DND-41 (cell line): ENCODE data around the gene FAM169A.

Experiments used
- ATAC-seq: fragments of 200-7000 bp; cut with Tn5 transposase; 3 replicates; pipeline ENCODE4 v1.9.1; 2021; ENCODE audit warnings: low read depth; ENCODE audit not compliant: insufficient read depth
- DNase-seq: peaks from one replicate; pipeline ENCODE4 v3.0.0-alpha.2; 2020
- H2AFZ ChIP-seq: 2 replicates; pipeline ENCODE4 v1.6.0; 2012; ENCODE audit warnings: low read depth, low read length
- H3K27ac ChIP-seq: 2 replicates; pipeline ENCODE4 v1.5.1; 2012; ENCODE audit warnings: low read length, inconsistent platforms
- H3K27me3 ChIP-seq: fragments of 200-600 bp; sonication (generic); 2 replicates; pipeline ENCODE4 v1.6.0; 2012; ENCODE audit warnings: low read length, mild to moderate bottlenecking, inconsistent platforms; ENCODE audit not compliant: insufficient read depth, poor library complexity
- H3K36me3 ChIP-seq: 2 replicates; pipeline ENCODE4 v1.5.1; 2012; ENCODE audit warnings: low read length, inconsistent platforms; ENCODE audit not compliant: insufficient read depth
- H3K4me1 ChIP-seq: 2 replicates; pipeline ENCODE4 v1.5.1; 2012; ENCODE audit warnings: mild to moderate bottlenecking, low read length; ENCODE audit not compliant: insufficient read depth
- H3K4me2 ChIP-seq: 2 replicates; pipeline ENCODE4 v1.6.0; 2012; ENCODE audit warnings: mild to moderate bottlenecking, moderate library complexity, low read length, inconsistent platforms; ENCODE audit not compliant: insufficient read depth
- H3K4me3 ChIP-seq, 2 experiments: fragments of 200-600 bp in 1 of 2; shearing (Covaris generic) in 1 of 2; 2 replicates each; pipeline ENCODE4 v1.5.1; 2012 to 2016; ENCODE audit warnings: inconsistent platforms in 2 of 2, low read length in 2 of 2, mild to moderate bottlenecking in 2 of 2, low read depth in 1 of 2, moderate library complexity in 1 of 2
- H3K79me2 ChIP-seq: 2 replicates; pipeline ENCODE4 v1.6.0; 2012; ENCODE audit warnings: low read length, inconsistent platforms; ENCODE audit not compliant: insufficient read depth
- H3K9ac ChIP-seq: 2 replicates; pipeline ENCODE4 v1.6.0; 2012; ENCODE audit warnings: low read depth, mild to moderate bottlenecking, inconsistent platforms, low read length, moderate library complexity
- H3K9me3 ChIP-seq: 2 replicates; pipeline ENCODE4 v1.5.1; 2012; ENCODE audit warnings: low read length, moderate library complexity, mild to moderate bottlenecking, inconsistent platforms; ENCODE audit not compliant: insufficient read depth, severe bottlenecking
- H4K20me1 ChIP-seq: 2 replicates; pipeline ENCODE4 v1.6.0; 2012; ENCODE audit warnings: low read length; ENCODE audit not compliant: insufficient read depth
- CTCF ChIP-seq: IDR thresholded peaks from 2 replicates; pipeline ENCODE4 v1.5.1; 2012; ENCODE audit warnings: borderline replicate concordance, low read length, moderate library complexity, mild to moderate bottlenecking; ENCODE audit not compliant: poor library complexity, severe bottlenecking; ENCODE audit errors: extremely low read depth
- EZH2 ChIP-seq: IDR thresholded peaks from 3 replicates; pipeline ENCODE4 v1.6.1; 2012; ENCODE audit warnings: borderline replicate concordance, low read depth, mild to moderate bottlenecking, moderate library complexity, low read length, inconsistent platforms; ENCODE audit not compliant: severe bottlenecking

FAM169A gene

GRCh38 chr5:74816875-74817274, 49.3 kb downstream of the FAM169A start:
- DNase-seq (no peak), ATAC-seq (no peak)
- H2AFZ ChIP-seq: no peak overlapping the region
- TF ChIP-seq CTCF (no peak), EZH2 (no peak)
- H3K4me1 ChIP-seq: no peaks in the 10 kb centered on the region
- no peaks in the 10 kb centered on the region; the same call in 1 of the 2 replicates for H4K20me1 ChIP-seq
- H3K9ac ChIP-seq: no peak overlapping the region
- H3K9me3 ChIP-seq: no peaks in the 10 kb centered on the region
- H3K27me3 ChIP-seq: no peaks in the 10 kb centered on the region
- peaks cover 3% of the 10 kb centered on the region; the same call in 1 of the 2 replicates for H3K36me3 ChIP-seq
- H3K4me3 ChIP-seq: no peak overlapping the region
- no peaks in the 10 kb centered on the region for H3K79me2 ChIP-seq
- no peak overlapping the region for H3K4me2 ChIP-seq
- no peak overlapping the region for H3K27ac ChIP-seq

GRCh38 chr5:74810915-74811314, 55.3 kb downstream of the FAM169A start:
- ATAC-seq (no peak), DNase-seq (no peak)
- no peaks in the 10 kb centered on the region for H3K79me2 ChIP-seq

GRCh38 chr5:74801941-74802340, 64.2 kb downstream of the FAM169A start:
- Histone ChIP-seq H3K9ac (no peak overlapping the region), H3K36me3 (peaks cover 35% of the 10 kb centered on the region; the same call in 1 of the 2 replicates), H3K27me3 (no peaks in the 10 kb centered on the region), H2AFZ (no peak overlapping the region), H3K4me1 (no peaks in the 10 kb centered on the region), H3K4me3 (no peak overlapping the region), H3K4me2 (no peak overlapping the region), H3K79me2 (no peaks in the 10 kb centered on the region), H3K27ac (no peak overlapping the region), H4K20me1 (no peaks in the 10 kb centered on the region), H3K9me3 (no peaks in the 10 kb centered on the region)
- no peak for DNase-seq
- ATAC-seq: no peak
- no peak for TF ChIP-seq EZH2
- TF ChIP-seq CTCF: no peak

More at GRCh38 chr5:74810915-74811314, 55.3 kb downstream of the FAM169A start:
- no peaks in the 10 kb centered on the region for H3K27me3 ChIP-seq
- no peak overlapping the region for H2AFZ ChIP-seq
- no peaks in the 10 kb centered on the region for H3K4me1 ChIP-seq
- H3K4me2 ChIP-seq: no peak overlapping the region
- no peaks in the 10 kb centered on the region for H3K9me3 ChIP-seq
- H3K4me3 ChIP-seq: no peak overlapping the region
- H3K36me3 ChIP-seq: peaks cover 3% of the 10 kb centered on the region; the same call in 1 of the 2 replicates
- TF ChIP-seq EZH2 (no peak), CTCF (no peak)
- no peaks in the 10 kb centered on the region for H4K20me1 ChIP-seq
- H3K27ac ChIP-seq: no peak overlapping the region
- H3K9ac ChIP-seq: no peak overlapping the region

GRCh38 chr5:74801197-74801596, 65.0 kb downstream of the FAM169A start:
- no peak for ATAC-seq
- Histone ChIP-seq H3K9me3 (no peaks in the 10 kb centered on the region), H3K4me1 (no peaks in the 10 kb centered on the region), H2AFZ (no peak overlapping the region), H4K20me1 (no peaks in the 10 kb centered on the region), H3K79me2 (no peaks in the 10 kb centered on the region), H3K4me2 (no peak overlapping the region), H3K9ac (no peak overlapping the region), H3K27me3 (no peaks in the 10 kb centered on the region), H3K27ac (no peak overlapping the region), H3K4me3 (no peak overlapping the region), H3K36me3 (peaks cover 37% of the 10 kb centered on the region; the same call in 1 of the 2 replicates)
- no peak for DNase-seq
- no peak for TF ChIP-seq EZH2
- no peak for TF ChIP-seq CTCF
